Measurements from ENCODE around the gene TSPAN9. TPM values are rescaled to one million over a fixed set of nuclear protein-coding genes. Genes with fewer than 3 reads are reported as not detected.

The TSPAN9 gene, protein sequence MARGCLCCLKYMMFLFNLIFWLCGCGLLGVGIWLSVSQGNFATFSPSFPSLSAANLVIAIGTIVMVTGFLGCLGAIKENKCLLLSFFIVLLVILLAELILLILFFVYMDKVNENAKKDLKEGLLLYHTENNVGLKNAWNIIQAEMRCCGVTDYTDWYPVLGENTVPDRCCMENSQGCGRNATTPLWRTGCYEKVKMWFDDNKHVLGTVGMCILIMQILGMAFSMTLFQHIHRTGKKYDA
- total RNA-seq: 24.9 and 35.2 TPM in 2 replicates

DNA sequence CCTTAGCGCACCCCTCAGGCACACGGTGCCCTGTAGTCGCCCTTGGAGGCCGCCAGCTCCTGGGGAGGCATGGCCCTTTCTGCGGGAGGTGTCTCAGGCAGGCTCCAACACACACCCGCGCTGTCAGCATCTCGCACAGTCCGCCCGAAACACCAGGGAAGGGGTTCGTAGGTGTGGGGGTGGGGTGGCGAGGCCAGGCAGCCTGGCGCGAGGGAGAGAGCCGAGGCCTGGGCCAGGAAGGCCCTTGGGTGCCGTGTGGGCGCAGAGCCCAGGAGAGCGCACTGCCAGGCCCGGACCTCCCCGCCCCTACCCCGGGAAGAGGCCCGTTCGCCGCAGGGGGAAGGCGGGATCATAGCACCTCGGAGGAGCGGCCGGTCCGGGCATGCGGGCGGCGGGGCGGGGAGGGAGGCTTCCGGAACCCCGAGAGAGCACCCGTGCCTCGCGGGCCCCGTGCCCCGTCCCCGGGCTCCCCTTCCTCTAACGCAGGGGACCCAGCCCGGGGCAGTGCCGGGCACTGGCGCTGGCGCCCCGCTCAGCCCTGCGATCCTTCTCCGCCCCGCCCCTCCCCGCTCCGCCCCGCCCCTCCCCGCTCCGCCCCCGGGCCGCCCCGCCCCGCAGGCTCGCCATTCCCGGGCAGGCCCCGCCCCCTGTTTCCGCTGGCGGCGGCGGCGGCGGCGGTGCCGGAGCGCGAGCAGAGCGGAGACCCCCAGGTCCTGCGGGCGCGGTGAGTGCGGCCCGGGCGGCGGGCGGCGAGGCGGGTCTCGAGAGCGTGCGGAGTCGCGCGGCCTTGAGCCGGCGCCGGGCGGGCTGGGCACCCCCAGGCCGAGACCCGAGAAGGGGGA, at the start of gene TSPAN9:
Gene TSPAN9, plus strand, starts transcription at position 650 of the 842 bp plus-strand sequence. CDS start 123,815 bp downstream, outside the sequence.

Other genes starting within 250 kb of the TSPAN9 start
- gene NRIP2, start 242.3 kb upstream of the TSPAN9 start, total RNA-seq: under 0.01 TPM in 1 of 2 replicates, not detected in the other
- not detected in 2 replicates for gene TEX52, start 220.3 kb upstream of the TSPAN9 start, total RNA-seq
- gene FOXM1, start 200.2 kb upstream of the TSPAN9 start, total RNA-seq: 9.9 and 84.1 TPM in 2 replicates
- gene RHNO1, start 200.2 kb upstream of the TSPAN9 start, total RNA-seq: 18.3 and 49.9 TPM in 2 replicates
- gene TULP3, start 186.5 kb upstream of the TSPAN9 start, total RNA-seq: 16.6 and 21.8 TPM in 2 replicates
- 62.4 and 77.7 TPM in 2 replicates for gene TEAD4, start 118.0 kb upstream of the TSPAN9 start, total RNA-seq

Measured in mesangial cell (primary cell).